ENCODE data around the gene CD3G.

Gene CD3G

DNA sequence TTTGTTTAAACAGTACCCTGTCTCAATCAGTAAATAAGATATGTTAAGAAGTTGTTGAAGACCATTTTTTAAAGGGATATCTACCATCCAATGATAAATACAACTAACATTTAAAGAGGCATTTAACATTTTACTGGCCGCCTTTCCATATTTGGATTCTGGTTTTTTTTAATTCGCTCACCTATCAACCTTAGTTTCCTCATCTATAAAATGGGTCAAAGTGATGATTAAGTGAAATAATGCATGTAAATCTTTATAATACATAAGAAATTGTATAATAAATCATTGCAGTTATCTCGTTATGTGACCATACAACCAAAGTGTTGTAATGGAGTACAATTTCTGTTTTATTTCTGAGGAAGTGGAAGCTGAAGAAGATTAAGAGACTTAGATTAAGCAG lies 39.5 kb downstream of the CD3G start:
- Histone ChIP-seq H3K4me2 (ENCODE audit: insufficient read depth, low read length) (no peak overlapping the region), H3K4me1 (ENCODE audit: insufficient read depth, low read length) (no peaks in the 10 kb centered on the region), H3K9me3 (ENCODE audit: insufficient read depth, low read length, severe bottlenecking) (no peaks in the 10 kb centered on the region), H3K27ac (ENCODE audit: low read length) (no peak overlapping the region), H2AFZ (ENCODE audit: low read depth, low read length) (no peak overlapping the region), H3K4me3 (ENCODE audit: low read depth in 1 of 2, low read length in 2 of 2) (no peak overlapping the region), H3K27me3 (ENCODE audit: insufficient read depth, low read length, poor library complexity) (no peaks in the 10 kb centered on the region), H3K79me2 (ENCODE audit: insufficient read depth, low read length) (no peaks in the 10 kb centered on the region), H3K36me3 (ENCODE audit: insufficient read depth, low read length) (peaks cover 99% of the 10 kb centered on the region), H3K9ac (ENCODE audit: low read depth, low read length) (no peak overlapping the region), H4K20me1 (ENCODE audit: insufficient read depth, low read length) (no peaks in the 10 kb centered on the region)
- no peak for TF ChIP-seq EZH2 (IDR thresholded peaks at IDR 0.05; ENCODE audit: borderline replicate concordance, low read depth, low read length, severe bottlenecking)
- TF ChIP-seq CTCF (IDR thresholded peaks at IDR 0.05; ENCODE audit: borderline replicate concordance, extremely low read depth, low read length, poor library complexity, severe bottlenecking), result no peak
- no peak for ATAC-seq (ENCODE audit: insufficient read depth, low read depth)
- no peak for DNase-seq

DNA sequence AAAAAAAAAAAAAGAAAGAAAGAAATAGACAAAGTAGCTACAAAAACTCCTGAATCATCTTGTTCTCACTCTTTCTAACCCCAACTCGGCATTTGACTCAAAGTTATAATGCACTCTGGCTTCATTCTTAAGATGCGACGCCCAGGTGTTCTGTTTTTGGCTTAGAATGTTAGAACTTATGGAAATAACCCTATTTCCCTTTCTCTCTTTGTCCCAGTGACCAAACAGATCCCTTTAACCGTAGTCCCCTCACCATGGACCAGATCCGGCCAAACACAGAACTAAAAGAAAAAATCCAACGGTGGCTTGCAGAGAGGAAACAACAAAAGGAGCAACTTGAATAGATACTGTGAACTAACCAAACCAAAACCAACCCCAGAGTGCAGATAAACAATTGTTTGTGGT lies 52.0 kb downstream of the CD3G start:
- H3K27me3 ChIP-seq (ENCODE audit: insufficient read depth, low read length, poor library complexity), result no peaks in the 10 kb centered on the region
- no peak overlapping the region for H2AFZ ChIP-seq (ENCODE audit: low read depth, low read length)
- peaks cover 6% of the 10 kb centered on the region for H3K79me2 ChIP-seq (ENCODE audit: insufficient read depth, low read length)
- H3K9me3 ChIP-seq (ENCODE audit: insufficient read depth, low read length, severe bottlenecking), result no peaks in the 10 kb centered on the region
- H4K20me1 ChIP-seq (ENCODE audit: insufficient read depth, low read length), result no peaks in the 10 kb centered on the region
- ATAC-seq (ENCODE audit: insufficient read depth, low read depth) (no peak), DNase-seq (no peak)
- TF ChIP-seq CTCF (IDR thresholded peaks at IDR 0.05; ENCODE audit: borderline replicate concordance, extremely low read depth, low read length, poor library complexity, severe bottlenecking) (no peak), EZH2 (IDR thresholded peaks at IDR 0.05; ENCODE audit: borderline replicate concordance, low read depth, low read length, severe bottlenecking) (no peak)
- no peak overlapping the region for H3K27ac ChIP-seq (ENCODE audit: low read length)
- H3K4me3 ChIP-seq (ENCODE audit: low read depth in 1 of 2, low read length in 2 of 2), result no peak overlapping the region
- no peak overlapping the region for H3K9ac ChIP-seq (ENCODE audit: low read depth, low read length)
- no peak overlapping the region for H3K4me2 ChIP-seq (ENCODE audit: insufficient read depth, low read length)
- peaks cover 13% of the 10 kb centered on the region for H3K4me1 ChIP-seq (ENCODE audit: insufficient read depth, low read length)
- peaks cover 65% of the 10 kb centered on the region for H3K36me3 ChIP-seq (ENCODE audit: insufficient read depth, low read length)

DNA sequence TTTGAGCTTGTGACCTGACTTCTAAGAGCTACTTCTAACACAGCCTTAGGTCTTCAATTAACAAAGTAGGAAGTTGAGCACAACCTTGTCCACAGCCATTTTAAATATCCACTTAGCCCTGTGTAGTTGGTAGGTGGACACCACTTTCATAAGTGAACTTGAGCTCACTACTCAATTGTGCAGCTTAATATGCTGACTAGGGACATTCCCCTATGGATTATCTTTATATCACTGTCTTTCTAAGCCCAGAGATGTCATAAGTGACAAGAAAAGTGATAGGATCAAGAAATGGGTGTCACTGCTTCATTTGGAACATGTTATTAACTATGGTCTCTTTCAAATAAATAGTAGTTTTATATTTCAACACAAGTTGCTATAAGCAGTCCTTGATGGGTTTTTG lies 53.3 kb downstream of the CD3G start:
- peaks cover 18% of the 10 kb centered on the region for H3K79me2 ChIP-seq (ENCODE audit: insufficient read depth, low read length)
- no peak overlapping the region for H2AFZ ChIP-seq (ENCODE audit: low read depth, low read length)
- peaks cover 59% of the 10 kb centered on the region for H3K36me3 ChIP-seq (ENCODE audit: insufficient read depth, low read length)
- DNase-seq (no peak), ATAC-seq (ENCODE audit: insufficient read depth, low read depth) (no peak)
- no peak overlapping the region for H3K4me2 ChIP-seq (ENCODE audit: insufficient read depth, low read length)
- H3K27me3 ChIP-seq (ENCODE audit: insufficient read depth, low read length, poor library complexity), result no peaks in the 10 kb centered on the region
- TF ChIP-seq EZH2 (IDR thresholded peaks at IDR 0.05; ENCODE audit: borderline replicate concordance, low read depth, low read length, severe bottlenecking) (no peak), CTCF (IDR thresholded peaks at IDR 0.05; ENCODE audit: borderline replicate concordance, extremely low read depth, low read length, poor library complexity, severe bottlenecking) (no peak)
- no peak overlapping the region for H3K9ac ChIP-seq (ENCODE audit: low read depth, low read length)
- no peak overlapping the region for H3K27ac ChIP-seq (ENCODE audit: low read length)
- H3K9me3 ChIP-seq (ENCODE audit: insufficient read depth, low read length, severe bottlenecking), result no peaks in the 10 kb centered on the region
- no peak overlapping the region for H3K4me3 ChIP-seq (ENCODE audit: low read depth in 1 of 2, low read length in 2 of 2)
- H4K20me1 ChIP-seq (ENCODE audit: insufficient read depth, low read length), result peaks cover 10% of the 10 kb centered on the region
- H3K4me1 ChIP-seq (ENCODE audit: insufficient read depth, low read length), result peaks cover 16% of the 10 kb centered on the region

Data from DND-41 (cell line).